HG02623 (cell line): ENCODE data around the gene TSC22D2.

Experiments used
- ATAC-seq: cut with Tn5 transposase; IDR thresholded peaks from one replicate; pipeline ENCODE4 v1.9.1; 2021; ENCODE audit warnings: moderate library complexity; ENCODE audit not compliant: unreplicated experiment

Gene TSC22D2

GRCh38 chr3:150411106-150411460 lies 3.0 kb downstream of the TSC22D2 start:
- ATAC-seq, result no peak

DNA sequence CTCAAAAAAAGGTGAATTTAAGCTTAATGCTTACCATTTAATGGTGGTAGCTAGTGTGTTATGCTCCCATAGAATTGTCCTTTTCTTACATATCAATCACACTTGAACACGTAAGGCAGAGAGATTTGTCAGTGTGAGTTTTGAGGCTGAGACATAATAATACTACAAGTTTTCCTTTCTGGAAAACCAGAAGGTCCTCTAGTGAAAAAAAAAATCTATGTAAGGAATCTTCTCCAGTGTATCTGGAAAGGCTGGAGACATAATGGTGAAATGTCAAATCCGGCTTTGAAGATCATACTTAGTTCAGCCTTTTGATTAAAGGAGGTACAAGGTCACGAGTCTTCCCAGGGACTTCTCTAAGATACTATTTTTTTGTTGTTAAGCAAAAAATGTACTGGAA lies 3.4 kb downstream of the TSC22D2 start:
- no peak for ATAC-seq

DNA sequence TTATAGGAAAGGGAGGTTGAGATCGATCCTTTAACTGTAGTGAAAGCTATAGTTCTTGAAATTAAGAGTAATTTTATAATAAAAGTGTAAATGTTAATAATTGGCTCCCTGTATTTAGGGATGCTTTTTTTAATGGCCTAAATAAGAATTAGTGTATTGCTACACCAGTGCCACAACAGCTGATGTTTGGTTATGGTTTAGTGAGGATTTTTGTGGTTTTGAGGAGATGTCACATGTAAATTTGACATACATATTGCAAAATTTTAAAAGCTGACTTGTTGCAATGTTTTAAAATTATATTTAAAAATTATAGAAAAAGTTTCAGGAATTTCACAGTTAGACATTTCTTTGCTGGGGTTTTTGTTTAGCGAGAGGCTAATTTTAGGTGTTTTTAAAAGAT lies 3.9 kb downstream of the TSC22D2 start:
- no peak for ATAC-seq

GRCh38 chr3:150412561-150413231 lies 4.6 kb downstream of the TSC22D2 start:
- no peak for ATAC-seq

GRCh38 chr3:150414258-150414657 lies 6.2 kb downstream of the TSC22D2 start:
- ATAC-seq, result no peak

DNA sequence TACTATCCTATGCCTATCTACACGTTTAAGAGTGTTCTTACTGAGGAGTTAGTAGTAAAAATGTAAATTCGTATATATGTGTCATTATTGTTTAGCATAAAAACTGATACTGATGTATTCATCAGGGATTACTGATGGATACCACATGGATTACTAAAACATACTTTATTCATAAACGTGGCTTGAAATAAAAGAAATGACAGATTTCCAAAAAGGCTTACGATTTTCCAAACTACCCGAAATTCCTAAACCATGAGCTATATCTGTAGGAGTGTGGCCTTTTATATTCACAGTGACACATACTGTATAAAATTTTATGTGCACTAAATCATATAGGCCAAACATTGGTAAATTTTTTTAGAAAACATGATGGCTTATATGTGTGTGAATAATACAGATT lies 6.9 kb downstream of the TSC22D2 start:
- ATAC-seq, result no peak

DNA sequence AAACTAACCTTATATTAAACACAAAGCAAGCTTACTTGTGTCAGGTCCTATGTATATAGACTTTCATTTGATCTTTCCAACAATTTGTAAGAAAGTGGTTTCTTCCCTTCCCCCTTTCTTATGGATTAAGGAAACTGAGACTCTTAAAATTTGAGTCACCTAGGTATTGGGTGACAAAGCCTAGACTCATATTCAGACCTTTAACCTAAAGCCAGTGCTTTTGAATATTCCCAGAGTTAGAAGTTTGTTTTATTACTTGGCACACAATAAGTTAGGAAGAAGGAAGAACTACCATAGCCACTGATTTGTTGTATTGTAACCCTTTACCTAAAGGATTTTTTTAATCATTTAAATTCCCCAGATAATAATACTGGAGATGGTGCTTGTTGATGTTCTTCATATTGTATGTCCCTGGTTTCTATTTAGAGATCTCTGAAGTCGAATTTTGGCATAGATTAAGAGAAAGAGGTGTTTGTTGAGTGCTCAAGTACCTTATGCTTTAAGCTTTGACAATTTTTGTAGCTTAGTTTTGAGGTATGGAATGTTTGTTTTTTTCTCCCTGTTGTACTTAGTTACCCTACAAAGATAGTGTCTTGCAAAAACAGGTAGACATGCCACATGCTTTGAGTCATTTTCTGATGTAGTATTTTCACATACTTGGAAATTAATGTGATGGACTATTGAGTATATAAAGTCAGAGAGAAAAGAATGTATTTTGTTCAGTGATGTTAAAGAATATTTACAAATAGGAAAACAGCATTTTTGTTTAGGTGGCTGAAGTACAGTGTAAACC lies 11.2 kb downstream of the TSC22D2 start:
- ATAC-seq, result no peak

DNA sequence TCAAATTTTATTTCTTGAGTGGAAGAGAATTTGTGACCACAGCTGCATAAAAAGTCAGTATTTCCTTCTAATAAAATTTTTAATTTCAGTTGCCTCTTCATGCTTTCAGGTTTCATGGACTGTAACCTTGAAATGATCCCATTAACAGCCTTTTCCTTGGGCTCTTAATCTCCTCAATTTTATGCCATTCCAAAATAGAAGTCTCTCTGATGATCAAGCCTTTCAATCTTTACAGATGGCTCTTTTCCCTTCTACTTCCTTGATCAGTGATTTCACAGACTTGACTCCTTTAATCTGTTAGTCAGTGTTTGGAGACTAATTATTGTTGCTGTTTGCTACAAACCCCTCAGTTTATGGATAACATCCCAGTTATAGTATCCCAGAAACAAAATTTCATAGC lies 11.9 kb downstream of the TSC22D2 start:
- no peak for ATAC-seq

DNA sequence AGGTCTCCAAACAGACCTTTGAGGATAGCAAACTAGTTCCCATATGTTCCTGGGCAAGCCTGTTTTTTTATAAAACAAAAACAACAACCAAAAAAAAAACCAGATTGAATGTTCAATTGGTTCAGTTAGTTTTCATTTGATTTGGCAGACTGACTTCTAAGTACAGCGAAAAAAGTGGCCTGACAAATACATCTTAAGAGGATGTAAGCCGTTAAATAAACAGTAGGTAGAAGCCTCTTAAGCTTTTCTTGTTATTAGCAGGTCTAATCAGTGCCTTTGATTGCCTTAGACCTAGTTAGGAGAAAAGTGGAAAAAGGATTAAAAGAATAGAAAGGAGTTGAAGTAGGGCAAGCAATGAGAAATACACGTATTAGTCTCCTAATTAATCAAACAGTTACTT lies 13.2 kb downstream of the TSC22D2 start:
- no peak for ATAC-seq

DNA sequence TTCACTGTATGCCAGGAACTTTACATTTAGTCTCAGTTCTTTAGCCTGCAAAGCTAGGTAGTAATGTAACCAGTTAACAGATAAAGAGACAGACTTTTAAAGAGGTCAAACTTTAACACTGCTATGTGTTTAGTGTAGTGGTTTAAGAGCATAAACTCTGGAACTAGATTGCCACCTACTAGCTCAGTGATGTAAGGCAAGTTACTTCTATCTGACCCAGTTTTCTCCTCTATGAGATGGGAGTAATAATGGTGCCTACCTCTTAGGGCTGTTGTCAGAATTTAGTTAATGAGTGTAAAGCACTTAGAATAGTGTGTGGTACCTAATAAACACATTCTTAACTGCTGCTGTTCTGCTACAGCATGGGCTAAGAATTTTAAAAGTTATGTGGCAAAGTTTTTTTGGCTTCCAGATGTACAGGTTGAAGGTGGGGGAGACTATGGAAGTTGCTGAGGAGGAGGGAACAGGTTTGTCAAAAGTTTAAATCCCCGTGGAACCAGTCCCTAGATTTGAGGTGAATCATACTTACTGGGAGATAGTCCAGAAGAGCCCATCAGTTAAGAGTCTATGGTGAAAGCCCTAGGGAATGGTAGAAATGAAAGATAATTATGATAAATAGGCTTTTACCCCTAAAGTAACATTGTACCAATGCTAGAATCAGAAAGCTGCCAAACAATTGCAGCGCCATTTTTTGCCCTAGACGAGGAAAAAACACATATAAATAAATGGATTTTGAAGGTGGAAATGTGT lies 13.9 kb downstream of the TSC22D2 start:
- ATAC-seq, result no peak

- no peak for ATAC-seq
Observed at GRCh38 chr3:150422907-150423306, 14.8 kb downstream of the TSC22D2 start.

- ATAC-seq, result no peak
Observed at GRCh38 chr3:150423761-150424160, 15.7 kb downstream of the TSC22D2 start.

DNA sequence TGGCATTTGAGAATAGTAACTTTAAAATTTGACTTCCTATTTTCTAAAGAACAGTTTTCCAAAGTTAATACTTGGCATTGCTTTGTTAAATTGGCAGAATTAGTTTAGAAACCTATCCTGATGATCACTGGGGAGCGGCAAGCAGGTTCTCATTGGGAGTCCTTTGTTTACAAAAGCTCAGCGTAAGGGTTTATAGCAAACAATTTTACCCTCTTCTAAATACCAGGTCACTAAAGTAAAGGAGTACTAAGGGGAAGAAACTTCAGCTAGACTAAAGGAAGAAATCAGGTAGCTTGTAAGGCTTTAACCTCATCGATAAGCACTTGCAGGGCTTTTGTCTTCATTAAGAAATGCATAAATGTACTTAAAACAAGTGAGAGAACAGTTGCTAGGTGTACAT lies 18.2 kb downstream of the TSC22D2 start:
- ATAC-seq, result no peak

DNA sequence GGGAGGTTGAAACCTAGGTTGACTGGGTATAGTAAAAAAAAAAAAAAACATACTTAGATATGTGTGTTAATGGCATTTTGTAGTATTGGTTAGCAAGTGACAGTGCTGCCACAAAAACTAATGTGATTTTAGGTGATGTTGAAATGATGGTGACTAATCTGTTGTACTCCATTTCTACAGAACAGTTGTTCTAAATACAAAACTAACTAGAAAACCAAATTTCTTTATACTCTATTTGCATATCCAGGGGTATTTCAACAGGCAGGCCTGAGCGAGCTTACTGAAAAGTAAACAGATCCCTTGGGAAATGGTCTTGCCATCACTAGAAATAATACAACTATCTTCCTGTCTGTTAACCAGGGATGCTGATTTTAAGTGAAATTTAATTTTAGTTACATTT lies 20.5 kb downstream of the TSC22D2 start:
- ATAC-seq, result no peak

GRCh38 chr3:150429767-150430671 lies 21.9 kb downstream of the TSC22D2 start:
- ATAC-seq, result no peak

DNA sequence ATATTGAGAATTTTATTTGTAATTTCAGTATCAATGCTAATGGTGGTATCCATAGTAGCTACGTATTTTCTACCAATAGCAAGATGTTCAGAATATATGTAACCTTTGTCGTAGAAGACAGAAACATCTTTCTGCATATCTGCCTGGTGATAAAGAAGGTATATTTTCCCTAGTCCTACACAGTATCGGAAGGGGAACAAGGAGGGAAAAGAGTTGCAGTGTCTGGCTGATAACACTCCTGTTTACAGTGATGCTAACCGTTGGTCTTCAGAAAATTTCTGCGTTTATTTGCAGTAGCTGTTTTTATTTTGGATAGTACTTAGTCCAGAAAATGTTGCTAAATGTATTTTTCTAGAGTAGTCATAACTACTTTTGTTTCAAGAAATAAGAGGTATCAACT lies 25.2 kb downstream of the TSC22D2 start:
- ATAC-seq, result no peak

GRCh38 chr3:150434234-150434633 lies 26.1 kb downstream of the TSC22D2 start:
- ATAC-seq, result no peak

DNA sequence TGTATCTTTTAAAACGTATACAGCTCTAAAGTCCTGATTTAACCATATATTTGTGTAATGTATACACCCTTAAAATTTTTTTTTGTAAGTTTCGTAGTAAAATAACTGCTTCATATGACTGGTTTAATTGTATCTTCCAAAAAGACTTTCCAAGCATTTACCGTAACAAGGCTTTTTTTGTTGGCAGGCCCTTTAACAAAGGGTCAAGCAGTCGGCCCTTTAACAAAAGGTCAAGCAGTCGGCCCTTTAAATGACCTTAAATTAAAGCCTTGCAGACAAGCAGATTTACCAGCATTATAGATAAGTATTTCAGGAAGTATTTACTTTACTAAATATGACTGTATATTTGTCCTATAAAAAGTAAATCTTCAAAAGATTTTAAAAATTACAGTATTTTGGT lies 28.1 kb downstream of the TSC22D2 start:
- ATAC-seq, result no peak

DNA sequence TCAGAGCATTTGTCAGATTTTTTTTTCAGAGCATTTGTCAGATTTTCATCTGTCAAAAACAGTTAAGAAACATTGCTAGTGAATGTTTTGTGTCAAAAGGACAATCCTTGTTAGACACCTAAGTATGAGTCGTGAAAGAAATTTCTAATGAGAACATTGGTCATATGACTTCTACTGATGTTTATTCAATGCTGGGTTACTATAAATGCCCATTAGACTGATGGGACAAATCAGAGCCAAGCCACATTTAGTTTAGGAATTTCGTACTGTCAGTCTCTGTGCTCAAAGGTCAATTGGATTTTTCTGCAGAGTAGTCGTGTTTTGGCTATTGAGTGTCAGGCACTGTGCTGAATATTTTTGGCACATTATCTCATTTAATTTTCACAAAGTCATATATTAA lies 31.6 kb downstream of the TSC22D2 start:
- no peak for ATAC-seq

- no peak for ATAC-seq
Observed at GRCh38 chr3:150443331-150443741, 35.2 kb downstream of the TSC22D2 start.

- no peak for ATAC-seq
Observed at GRCh38 chr3:150444371-150444770, 36.3 kb downstream of the TSC22D2 start.
